Measurements from ENCODE around the gene ACOX3.
A peak's percentile ranks its signal among the peaks of the same experiment; 100 is the strongest.
"Not testable (repeated sequence)": the region's sequence is repeated elsewhere in the genome, so short reads cannot be mapped to it uniquely, and the experiment has no call there.

Gene ACOX3

DNA sequence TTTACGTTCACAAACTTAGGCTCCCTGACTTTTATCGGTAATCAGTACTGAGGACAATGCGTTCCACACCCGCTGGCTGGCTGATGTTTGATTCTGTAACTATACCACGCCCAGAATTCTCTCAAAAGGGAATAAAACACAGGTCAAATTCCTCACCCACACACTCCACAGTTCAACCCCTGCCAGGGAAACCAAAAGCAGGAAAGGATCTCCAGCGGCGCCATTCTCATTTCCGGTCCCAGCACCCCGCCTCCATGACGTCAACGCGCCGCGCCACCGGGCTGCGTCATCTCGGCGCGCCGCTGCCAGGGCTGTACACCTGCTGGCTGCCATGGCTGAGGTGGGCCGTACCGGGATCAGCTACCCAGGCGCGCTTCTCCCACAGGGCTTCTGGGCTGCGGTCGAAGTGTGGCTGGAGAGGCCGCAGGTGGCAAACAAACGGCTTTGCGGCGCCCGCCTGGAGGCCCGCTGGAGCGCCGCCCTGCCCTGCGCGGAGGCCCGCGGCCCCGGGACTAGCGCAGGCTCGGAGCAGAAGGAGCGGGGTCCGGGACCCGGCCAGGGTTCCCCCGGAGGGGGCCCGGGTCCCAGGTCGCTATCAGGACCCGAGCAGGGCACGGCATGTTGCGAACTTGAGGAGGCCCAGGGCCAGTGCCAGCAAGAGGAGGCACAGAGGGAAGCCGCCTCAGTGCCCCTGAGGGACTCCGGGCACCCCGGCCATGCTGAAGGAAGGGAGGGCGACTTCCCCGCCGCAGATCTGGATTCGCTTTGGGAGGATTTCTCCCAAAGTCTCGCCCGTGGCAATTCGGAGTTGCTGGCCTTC, at the start of gene ACOX3, which contains the start of gene TRMT44:
Gene ACOX3 (minus strand): TSS at position 232 of the 820 bp plus-strand sequence. CDS start 24,202 bp downstream, outside the sequence.
Gene TRMT44 (plus strand): TSS at position 286 of the 820 bp plus-strand sequence. CDS start 46 bp downstream, at position 332.
- DNase-seq: peak; percentile 18 to 57

DNA sequence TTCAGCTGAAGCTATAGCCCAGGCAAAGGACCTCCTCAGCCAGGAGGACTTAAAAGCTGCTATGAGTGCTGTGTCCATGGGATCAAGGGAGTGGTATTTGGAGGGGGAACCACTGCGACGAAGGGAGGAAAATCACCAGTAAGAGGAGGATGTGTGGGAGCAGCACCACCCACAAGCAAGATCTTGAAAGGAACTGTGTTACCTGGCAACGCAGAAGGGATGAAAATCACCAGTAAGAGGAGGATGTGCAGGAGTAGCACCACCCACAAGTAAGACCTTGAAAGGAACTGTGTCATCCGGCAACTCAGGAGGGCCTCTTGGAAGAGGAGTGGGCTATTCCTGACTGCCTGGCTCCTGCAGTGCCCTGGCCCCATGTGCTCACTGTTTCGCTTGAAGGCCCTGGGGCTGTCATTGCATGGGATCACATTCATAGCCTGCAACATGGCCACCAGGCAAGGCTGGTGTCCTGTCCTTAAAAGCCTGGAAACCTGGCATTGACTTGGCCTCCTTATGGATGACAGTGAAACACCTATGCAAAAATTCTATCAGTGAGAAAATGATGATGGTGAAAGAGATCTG, 48.4 kb upstream of the ACOX3 start:
- DNase-seq: no peak

DNA sequence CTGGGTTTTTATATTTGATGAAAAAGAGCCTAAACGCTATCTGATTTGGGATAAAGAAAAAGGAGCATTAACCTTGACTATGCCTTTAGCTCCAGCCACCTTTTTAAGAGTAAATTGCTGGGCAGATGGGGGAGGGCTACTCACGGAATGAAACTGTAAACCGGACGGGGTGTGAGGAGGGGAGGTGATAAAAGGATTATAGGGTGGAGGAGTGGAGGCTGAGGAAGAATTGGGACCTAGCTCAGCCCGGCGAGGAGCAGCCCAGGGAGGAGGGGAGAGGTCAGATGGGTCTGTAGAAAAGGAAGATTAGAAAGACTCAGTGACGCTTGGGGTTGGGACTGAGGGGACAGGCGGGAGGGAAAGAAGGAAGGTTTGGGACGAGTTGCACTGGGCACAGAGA, 46.1 kb upstream of the ACOX3 start:
- not testable (repeated sequence) for DNase-seq

DNA sequence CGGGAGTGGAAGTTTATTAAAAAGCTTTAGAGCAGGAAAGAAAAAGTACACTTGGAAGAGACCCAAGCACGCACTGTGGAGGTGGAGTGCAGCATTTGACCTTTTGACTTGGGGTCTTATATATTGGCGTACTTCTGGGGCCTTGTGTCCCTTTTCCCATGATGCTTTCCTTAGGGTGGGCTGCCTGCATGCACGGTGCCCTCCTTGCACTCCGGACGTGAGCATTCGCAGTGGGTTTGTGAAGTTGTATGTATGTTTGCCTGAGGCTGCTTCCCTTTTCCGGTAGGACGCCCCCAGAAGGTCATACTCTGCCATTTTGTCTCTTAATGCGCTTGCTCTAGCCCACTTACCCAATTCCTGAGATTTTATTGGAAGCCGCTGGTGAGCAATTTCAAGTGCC, 39.7 kb upstream of the ACOX3 start:
- DNase-seq: no peak

DNA sequence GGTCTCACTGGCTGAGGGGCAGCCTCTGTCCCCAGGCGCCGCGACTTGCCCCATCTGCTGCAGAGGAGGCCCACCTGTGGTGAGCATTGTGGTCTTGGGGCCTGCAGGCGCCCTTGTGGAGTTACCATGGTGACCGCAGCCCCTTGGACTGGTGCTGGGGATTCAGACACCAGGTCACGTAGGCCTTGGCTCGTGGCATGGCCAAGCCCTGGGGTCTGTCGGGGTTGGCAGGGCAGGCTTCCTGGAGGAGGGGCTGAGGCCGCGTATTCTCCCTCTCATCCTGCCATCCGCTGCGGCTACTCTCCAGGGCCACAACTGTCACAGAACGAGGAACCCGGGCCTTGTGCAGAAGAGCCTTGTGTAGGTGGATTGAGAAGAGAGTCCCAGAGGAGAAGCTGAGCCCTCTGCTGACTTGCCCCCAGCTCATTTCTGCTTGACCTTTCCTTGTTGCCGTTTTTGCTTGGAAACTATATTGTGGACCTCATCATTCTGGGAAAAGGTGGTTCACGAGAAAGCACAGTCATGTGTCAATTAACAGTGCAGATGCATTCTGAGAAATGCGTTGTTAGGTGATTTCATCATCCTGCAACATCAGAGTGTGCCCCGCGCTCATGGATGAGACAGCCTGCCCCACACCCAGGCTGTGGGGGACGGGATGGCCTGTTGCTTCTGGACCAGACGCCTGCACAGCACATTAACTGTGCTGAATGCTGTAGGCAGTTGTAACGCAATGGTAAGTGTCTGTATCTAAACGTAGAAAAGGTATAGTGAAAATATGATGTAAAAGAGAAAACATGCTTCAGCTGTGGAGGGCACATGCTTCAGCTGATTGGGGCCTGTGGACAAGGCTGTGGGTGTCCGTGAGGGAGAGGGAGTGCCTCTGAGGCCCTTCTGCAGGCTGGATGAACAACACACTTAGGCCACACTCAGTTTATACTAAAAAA, 38.5 kb upstream of the ACOX3 start:
- DNase-seq: no peak

DNA sequence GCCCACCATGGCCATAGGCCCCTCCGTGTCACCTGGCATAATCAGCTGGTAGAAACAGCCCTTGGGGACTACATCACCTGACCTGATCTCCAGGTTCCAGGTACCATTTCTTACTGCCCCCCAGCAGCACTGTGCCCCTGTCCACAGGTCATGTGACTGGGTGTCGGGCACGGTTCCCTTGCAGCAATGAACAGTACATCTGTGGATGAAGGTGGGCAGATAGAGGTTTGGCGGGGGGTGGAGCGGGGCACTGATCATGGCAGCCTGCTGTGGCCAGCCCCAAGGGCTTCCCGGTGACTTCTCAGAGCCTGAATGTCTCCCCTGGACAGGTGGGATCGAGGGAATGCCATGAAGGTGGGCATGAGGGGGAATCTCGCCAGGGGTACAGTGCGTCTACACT, 37.8 kb upstream of the ACOX3 start:
- DNase-seq: no peak

DNA sequence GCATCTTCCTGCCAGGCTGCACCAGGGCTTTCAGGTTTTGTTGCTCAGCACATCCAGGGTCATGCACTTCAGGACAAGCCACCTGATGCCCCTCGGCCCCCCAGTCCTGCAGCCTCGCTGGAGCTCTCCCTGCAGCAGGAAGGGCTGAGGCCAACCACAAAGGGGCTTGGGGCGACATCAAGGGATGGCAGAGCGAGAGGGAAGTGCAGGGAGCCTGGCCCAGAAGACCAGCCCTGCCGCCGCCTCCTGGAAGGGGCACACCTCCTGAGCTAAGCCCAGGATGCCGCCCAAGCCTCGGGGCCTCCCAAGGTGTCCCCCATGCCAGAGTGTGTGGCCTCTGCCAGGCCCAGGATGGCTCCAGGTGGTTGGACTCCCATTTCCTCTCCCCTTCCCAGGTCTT, 37.2 kb upstream of the ACOX3 start:
- DNase-seq: no peak

DNA sequence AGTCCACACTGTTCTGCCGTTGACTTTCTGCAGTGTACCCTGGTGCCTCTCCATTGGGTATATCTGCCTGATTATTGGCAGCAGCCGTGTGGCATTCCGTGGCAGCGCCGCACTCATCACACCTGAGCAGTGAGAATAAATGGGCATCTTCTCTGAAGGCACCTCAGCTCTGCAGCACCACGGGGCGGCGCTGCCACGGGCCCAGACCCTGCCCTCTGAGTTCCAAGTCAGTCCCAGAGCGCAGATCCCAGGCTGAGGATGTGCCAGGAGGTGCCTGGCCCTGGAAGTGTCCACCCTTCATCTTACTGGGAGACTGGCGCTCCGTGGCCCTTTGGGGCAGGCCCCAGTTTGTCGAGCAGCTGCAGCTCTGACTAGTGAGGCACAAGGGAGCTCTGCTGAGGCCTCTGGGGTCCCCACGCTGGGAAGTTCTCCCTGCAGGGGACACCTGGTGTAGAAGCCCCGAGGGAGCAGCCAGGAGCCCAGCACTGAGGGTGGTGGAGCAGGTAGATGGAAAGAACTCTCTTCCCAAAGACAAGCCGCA, 36.6 kb upstream of the ACOX3 start:
- no peak for DNase-seq

DNA sequence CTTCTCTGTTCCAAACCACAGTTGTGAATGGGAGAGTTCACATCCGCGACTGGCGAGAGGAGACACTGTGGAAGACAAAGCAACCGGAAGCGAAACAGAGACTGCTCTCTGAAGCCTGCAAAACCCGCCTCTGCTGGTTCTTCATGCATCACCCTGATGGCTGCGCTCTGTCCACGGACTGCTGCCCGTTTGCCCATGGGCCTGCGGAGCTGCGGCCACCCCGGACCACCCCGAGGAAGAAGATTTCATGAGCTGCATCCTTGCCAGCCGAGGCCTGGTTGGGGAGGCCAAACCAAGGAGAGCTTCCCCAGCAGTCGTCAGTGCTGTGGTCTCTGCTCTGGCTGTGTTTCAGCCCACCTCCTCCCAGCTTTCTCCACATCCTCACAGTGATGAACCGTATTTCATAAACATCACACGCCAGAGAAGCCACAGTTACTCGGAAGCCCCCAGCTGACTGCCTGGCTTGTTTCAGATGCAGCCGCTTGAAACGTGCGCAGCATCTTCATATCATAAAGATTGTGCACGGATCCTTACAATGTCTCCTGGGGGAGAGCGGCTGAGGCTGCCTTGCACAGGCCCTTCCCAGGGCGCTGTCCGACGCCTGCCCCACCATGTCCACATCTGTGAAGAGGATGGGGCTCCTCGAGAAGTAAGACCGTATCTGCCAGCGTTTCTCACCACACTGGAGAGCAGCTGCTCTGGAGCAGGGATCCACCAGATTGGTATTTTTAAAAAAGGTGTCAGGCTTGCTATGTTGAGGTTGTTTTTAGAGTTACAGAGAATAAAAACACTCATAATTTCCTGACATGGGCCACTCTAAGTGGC, 35.4 kb upstream of the ACOX3 start:
- DNase-seq: no peak

DNA sequence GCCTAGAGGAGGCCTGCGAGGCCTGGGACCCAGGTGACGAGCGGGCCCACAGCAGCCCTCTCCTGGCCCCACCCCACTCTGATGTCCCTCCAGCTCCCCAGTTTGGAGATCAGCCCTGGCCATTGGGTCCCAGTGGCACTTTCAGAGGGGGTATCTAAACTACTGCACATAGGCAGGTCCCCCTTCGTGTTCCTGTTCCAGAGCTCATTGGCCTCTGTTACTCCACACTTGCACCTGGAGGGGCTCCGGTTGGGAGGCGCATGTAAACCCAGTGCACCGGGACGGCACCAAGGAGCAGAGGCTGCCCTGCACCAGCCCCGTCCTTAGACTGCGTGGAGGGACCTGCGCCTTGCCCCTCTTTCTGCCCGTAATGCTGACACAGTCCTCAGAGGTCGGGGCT, 34.3 kb upstream of the ACOX3 start:
- DNase-seq: no peak

DNA sequence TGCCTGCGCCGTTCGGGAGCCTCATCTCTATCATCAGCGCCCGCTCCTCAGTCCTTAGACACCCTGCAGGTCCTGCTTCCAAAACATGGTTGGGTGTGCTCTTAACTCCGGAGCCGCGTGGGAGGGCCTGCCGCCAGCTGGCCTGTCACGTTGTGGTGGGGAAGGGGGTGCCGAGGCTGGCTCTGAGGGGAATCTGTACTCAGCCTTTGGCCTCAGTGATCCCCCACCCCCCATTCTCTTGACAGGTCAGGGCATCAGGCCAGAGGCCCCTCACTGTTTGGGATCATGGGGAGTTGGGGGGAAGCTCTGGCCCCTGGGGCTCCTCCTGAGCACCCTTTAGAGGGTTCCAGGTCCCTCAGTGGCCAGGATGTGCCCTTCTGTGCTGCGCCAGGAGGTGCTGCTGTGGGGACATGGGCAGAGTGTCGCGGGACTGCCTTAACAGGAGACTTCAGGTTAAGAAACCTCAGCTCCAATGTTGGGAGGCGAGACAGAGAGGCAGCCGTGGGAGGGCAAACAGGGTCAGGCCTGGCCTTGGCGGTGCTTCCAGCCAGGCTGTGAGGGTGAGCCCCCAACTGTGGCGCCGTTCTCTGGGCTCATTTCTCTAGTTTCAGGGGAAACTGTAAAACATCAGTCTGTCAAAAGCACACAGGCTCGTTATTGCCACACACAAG, 33.5 kb upstream of the ACOX3 start:
- DNase-seq: no peak

DNA sequence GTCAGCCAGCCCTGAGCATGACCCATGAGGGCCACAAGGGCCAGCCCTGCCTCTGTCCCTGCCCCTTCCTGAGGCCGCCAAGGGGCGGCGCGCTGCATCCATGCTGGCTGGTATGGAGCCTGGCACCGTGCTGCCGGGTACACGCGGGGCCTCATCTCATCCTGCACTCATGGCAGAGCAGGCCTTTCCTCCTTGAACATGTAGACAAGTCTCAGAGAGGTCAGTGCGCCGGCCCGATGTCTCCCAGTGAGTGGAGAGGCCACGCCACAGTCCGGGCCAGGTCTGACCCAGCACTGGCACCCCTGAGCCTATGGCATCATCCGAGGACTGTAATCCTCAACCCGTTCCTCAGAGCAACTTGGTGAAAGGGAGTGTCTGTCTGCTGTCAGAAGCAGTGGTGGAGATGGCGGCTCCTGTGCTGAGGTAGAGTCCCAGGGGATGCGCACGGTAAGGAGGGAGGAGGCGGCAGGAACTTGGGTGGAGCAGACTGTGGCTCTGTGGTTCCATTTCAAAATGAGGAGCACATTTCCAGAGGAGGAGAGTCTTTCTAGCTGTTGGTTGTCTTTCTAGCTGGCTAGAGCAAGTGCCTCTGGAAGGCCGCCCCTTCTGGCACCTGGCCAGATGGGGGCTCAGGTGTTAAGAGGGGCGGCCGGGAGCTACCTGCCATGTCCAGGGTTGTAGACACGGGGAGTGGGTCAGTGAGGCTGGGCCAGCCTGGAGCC, 32.8 kb upstream of the ACOX3 start:
- no peak for DNase-seq

DNA sequence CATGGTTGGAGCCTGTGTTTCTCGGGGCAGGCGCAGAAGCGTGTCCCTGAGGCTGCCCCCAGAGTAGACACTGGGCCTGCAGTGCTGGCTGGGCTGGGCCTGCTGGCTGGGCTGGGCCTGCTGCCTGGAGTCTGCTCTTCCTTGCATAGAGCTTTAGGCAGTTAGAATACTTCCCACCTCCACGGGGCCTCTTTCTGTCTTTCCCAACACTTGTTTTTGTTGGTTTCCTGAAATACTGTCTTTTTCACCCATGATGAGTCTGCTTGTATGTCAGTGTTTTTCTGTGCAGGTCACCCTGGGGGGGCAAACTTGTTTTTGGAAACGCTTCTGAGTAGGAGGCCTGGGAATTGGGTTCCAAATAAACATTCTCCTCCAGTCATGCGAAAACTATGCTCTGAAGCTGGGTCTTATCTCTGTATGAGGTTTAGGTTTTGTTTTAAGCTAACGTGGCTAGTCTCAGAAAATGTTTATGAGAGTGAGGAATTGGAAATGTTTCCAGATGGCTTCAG, 32.2 kb upstream of the ACOX3 start:
- no peak for DNase-seq

DNA sequence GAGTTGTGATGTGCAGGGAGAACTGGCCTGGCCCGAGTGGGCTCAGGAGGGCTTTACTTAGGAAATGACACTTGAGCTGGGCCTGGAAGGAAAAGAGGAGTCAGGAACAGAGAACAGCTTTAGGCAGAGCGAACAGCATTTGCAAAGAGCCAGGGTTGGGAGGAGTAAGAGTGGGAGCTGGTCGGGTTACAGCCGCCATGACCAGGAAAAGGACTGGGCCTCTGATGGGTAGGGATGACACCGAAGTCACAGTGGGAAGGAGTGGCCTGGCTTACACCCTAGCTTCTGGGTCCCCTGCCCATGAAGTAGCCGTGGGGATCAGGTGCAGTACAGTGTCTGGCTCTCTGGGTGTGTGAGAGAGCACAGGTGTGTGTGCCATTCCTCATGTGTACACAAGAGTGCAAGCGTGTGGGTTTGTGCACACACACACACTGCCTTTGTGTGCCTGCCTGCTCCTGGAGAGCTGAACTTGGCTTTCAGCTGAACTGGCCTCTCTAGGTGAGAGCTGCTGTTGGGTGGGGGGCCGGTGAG, 31.7 kb upstream of the ACOX3 start:
- no peak for DNase-seq

DNA sequence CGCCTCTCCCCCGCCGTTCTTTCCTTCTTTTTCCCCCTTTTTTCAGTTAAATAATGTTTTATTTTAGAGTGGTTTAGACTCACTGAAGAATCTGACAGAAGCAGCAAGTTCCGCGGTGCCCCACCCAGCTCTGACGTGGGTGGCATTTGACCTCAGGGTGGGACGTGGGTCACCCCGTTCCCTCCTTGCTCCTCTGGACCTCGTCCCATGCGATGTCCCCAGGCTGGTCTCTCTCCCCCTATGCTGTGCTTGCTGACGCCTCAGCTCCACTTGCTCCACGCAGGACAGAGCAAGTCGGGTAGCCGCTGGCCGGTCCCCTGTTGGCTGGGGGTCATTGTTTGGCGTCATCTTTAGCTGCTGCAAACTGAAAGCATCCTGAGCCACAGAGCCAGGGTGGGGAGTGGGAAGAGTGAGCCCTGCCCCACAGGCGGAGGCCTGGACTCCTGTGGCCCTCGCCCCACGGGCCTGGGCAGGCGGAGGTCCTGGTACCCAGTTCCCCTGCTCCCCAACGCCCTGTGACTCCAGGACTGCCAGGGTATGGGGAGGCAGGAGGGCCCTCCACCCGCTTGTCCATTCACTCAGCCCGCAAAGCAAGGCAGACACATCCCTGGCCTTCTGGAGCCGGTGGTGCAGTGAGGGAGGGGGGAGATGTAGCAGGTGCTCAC, 30.8 kb upstream of the ACOX3 start:
- DNase-seq: no peak

DNA sequence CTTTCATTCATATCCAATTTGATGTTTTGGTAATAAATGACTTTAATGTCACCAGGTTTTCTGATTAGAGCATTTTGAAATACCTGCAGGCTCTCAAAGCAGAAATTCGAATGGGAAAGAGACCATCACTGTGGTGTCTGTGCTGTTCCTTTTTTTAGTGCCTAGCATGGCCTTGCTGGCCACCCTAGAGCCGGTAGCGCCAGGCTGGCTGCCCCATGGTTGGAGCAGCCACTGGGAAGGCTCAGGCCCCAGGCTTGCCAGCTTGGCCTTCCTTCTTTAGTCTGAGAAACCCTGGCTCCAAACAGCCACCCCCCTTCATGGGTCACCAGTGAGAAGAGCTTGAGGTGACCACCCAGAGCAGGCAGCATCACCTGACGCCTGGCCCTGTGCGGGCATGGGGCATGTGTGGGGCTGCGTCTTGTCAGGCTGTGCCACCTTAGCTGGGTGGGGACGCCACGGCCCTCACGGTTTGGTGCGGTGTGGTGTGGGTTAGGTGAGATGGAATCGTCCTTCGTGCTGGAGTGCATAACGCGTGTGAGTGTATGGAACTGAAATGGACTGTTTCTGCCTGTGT, 30.0 kb upstream of the ACOX3 start:
- no peak for DNase-seq

DNA sequence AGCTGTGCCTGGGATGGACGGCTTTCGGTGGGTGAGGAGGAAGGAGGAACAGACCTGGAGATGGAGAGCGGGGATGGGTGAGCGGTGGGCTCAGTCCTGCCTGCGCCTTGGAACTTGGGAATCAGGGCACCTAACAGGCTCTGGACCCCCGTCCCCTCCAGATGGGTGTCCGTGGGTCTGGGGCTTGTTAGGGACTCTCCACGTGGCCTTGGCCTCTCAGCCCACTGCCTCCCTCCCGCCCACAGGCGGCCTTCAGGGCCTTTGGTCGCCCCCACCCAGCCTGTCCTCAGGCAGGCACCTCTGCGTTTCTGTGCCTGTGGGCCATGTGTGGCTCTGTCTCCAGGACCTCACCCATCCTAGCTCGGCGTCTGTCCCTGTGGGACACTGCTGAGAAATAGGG, 29.0 kb upstream of the ACOX3 start:
- DNase-seq: no peak

DNA sequence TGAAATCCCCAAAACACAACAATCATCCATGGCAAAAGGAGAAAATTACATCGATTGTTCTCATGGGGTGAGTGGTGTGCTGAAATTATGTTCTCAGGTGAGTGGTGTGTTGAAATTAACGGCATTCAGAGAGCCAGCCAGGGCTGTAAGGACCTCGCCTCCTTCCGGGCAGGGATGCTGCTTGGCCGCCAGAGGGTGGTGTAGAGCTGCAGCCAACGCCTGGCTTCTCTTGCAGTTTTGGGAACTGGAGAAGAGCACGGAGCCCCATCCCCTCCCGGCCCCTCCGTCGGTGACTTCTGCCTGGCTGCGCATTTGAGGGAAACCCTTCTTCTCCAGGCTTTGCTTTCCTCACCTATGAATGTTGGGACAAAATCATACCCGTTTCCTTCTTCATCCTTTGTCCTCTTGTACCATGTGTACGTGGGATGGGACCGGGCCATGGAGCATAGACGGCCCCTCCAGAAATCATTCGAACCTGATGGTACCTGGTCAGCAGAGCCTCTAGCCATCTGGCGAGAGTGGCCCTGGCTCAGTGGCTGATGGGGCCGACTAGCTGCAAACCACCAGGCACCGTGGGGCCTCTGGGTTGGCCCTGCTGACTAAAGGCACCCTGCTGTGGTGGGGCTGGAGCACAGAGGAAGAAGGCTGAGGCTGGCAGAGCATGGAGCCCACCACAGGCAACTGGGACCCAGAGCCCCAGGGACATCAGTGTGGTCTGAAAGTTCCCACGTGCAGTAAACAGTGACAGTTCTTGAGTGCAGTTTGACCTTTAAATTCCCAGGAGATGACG, 28.4 kb upstream of the ACOX3 start:
- no peak for DNase-seq

DNA sequence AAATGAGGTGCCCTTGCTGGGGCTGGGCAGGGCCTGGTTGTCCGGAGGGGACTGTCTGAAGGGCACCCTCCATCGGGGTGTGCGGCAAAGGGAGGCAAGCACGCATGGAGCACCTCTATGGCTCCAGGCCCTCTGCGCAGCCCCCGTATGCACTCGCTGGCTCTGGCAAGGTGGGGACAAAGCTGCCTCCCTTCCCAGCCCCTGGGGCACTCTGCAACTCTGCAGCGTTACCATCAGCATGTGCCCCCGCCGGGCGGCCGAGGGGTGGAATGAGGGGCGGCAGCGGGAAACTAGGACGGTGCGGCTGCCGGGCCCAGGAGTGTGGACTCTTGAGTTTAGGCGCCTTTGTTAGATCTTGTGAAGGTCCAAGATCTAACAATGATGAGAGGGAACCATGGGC, 26.5 kb upstream of the ACOX3 start:
- no peak for DNase-seq

Data from SHP77 (cell line).